ENCODE results near the gene TTC39C. TPM values are rescaled to one million over a fixed set of nuclear protein-coding genes. Genes with fewer than 3 reads are reported as not detected.

The TTC39C gene
- total and polyA plus RNA-seq, 2 donors = 12.6 to 29.9 TPM

DNA sequence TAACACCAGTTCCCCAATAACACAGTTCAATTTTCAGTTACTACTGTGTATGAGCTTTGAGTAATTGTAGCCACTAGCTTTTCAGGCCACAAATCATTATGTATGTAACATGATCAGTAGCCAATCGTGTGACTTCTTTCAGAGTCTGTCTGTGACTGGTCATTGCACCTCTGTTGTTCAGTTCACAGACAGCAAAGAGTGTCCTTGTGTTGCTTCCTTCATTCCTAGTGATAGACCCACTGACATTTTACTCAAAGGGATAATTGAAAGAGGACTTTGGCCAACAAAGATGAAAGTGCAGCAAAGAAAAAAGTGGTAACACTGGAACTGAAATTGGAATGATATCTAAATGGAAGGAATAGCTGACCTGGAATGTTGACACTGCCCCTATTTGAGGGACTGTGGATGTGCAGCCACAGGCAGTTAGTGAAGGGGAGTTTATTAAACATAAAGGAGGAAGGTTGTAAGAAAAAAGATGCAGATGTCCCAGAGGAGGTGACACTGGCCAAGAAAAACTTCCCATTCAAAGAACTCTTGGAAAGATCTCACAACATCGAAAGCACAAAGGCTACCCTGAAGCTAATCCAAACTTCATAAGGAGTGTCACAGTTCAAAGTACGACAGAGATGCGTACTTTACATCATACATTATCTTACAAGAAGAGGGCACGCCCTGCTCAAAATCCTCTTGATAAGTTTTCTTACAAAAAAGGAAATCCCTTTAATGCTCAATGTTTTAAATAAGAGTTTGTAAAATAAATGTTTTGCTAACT, 19.3 kb downstream of the TTC39C start:
- WGBS = 77% methylated on average over 5 of the region's 5 CpGs
- no peak overlapping the region for H3K4me3 ChIP-seq (ENCODE audit: low read depth, low read length)
- H3K4me1 ChIP-seq (ENCODE audit: insufficient read depth) = peaks cover 2% of the 10 kb centered on the region
- H3K36me3 ChIP-seq (ENCODE audit: insufficient read depth) = no peaks in the 10 kb centered on the region
- no peak for DNase-seq (ENCODE audit: extremely low spot score)
- H3K27ac ChIP-seq (ENCODE audit: low read depth) = no peak overlapping the region

DNA sequence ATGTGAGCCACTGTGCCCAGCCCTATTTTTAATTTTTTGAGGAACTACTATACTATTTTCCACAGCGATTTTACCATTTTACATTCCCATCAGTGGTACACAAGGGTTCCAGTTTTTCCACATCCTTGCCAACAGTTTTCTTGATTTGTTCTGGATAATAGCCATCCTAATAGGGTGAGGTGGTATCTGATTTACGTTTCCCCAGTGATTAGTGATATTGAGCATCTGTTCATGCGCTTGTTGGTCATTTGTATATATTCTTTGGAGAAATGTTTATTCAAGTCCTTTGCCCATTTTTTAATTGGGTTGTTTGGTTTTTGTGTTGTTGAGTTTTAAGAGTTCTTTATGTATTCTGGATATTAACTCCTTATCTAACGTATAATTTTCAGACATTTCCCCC, 20.8 kb downstream of the TTC39C start:
- no peak for DNase-seq (ENCODE audit: extremely low spot score)
- H3K27ac ChIP-seq (ENCODE audit: low read depth) = no peak overlapping the region
- 89% methylated on average over 4 of the region's 4 CpGs for WGBS

DNA sequence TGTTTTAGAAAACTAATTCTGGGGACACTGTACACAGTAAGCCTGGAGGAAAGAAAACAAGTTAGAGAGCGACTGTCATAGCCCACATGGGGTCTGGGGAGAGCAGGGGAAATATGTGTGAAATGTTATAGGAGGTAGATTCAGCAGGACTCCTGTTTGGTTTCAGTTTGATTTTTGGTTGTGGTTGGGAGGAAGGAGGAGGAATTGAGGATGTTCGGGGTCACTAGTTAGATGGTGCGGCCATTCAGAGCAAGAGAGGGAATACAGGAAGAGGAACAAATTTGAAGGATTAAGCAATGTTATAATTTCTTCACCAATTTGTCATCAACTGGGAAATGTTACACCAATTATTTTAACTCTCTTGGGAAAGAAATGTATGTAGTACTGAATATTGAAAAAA, 25.1 kb downstream of the TTC39C start:
- WGBS = 95% methylated on average over 3 of the region's 3 CpGs
- no peak overlapping the region for H3K4me3 ChIP-seq (ENCODE audit: low read depth, low read length)
- H3K27ac ChIP-seq (ENCODE audit: low read depth) = no peak overlapping the region
- no peaks in the 10 kb centered on the region for H3K36me3 ChIP-seq (ENCODE audit: insufficient read depth)
- no peak for DNase-seq (ENCODE audit: extremely low spot score)
- no peaks in the 10 kb centered on the region for H3K4me1 ChIP-seq (ENCODE audit: insufficient read depth)

More for the DNA sequence above, 20.8 kb downstream of the TTC39C start:
- Histone ChIP-seq H3K4me1 (ENCODE audit: insufficient read depth) (peaks cover 2% of the 10 kb centered on the region), H3K4me3 (ENCODE audit: low read depth, low read length) (no peak overlapping the region), H3K36me3 (ENCODE audit: insufficient read depth) (no peaks in the 10 kb centered on the region)

DNA sequence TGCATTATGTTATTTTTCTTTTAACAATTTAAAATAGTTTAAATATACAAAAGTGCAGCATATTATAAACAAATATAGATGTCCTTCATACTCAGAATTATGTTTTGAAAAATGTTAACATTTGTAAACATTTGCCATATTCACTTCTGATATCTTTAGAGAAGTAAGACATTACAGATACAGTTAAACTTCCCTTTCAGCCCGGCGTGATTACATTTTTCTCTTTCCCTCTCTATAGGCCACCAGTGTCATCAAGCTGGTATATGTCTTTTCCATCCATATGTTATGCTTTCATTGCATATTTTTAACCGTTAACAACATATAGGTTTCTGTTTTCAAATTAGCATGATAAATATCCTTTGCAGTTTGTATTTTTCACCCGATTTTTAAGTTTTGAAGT, 27.1 kb downstream of the TTC39C start:
- DNase-seq (ENCODE audit: extremely low spot score) = no peak
- Histone ChIP-seq H3K27ac (ENCODE audit: low read depth) (no peak overlapping the region), H3K4me1 (ENCODE audit: insufficient read depth) (no peaks in the 10 kb centered on the region), H3K36me3 (ENCODE audit: insufficient read depth) (no peaks in the 10 kb centered on the region), H3K4me3 (ENCODE audit: low read depth, low read length) (no peak overlapping the region)
- 91% methylated on average over 4 of the region's 4 CpGs for WGBS

DNA sequence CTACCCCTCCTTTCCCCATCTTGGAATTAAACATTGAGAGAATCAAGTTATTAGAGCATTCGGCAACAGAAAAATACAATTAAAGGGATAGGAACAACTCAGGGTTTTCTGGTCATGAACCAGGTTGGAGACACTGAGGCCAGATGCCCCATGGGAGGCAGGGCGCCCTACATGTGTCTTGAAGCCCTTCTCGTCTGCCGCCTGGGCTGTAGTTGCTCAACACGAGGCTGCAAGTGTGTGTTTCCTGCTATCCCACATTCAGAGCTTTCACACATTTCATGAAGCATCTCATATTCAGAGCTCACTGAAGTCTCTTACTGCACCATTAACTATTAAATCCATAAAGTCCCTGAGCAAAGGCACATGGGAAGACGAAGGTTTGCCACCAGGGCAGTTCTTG, 28.8 kb downstream of the TTC39C start:
- Histone ChIP-seq H3K27ac (ENCODE audit: low read depth) (no peak overlapping the region), H3K36me3 (ENCODE audit: insufficient read depth) (no peaks in the 10 kb centered on the region), H3K4me1 (ENCODE audit: insufficient read depth) (no peaks in the 10 kb centered on the region), H3K4me3 (ENCODE audit: low read depth, low read length) (no peak overlapping the region)
- no peak for DNase-seq (ENCODE audit: extremely low spot score)
- 91% methylated on average over 6 of the region's 6 CpGs for WGBS

DNA sequence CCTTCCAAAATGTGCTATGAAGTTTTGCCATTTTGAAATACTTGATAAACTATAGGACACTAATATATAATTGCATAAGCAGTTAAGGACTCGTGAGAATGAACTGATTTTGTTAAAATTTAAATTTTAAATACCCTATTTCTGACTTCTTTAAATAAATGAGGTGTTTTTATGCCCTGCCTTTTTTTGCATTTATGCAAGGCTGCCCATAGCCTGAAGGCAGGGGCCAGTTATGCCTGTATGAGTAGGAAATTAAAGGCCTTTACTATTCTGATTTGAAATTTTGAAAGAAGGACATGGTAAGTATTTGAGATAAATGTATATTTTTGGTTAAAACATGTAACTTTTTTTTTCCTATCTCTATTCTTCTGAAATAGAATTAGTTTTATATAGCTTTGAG, 33.7 kb downstream of the TTC39C start:
- peaks cover 2% of the 10 kb centered on the region for H3K4me1 ChIP-seq (ENCODE audit: insufficient read depth)
- H3K4me3 ChIP-seq (ENCODE audit: low read depth, low read length) = no peak overlapping the region
- H3K36me3 ChIP-seq (ENCODE audit: insufficient read depth) = no peaks in the 10 kb centered on the region
- no peak for DNase-seq (ENCODE audit: extremely low spot score)
- WGBS = 98% methylated on average over 1 of the region's 1 CpG
- H3K27ac ChIP-seq (ENCODE audit: low read depth) = no peak overlapping the region

DNA sequence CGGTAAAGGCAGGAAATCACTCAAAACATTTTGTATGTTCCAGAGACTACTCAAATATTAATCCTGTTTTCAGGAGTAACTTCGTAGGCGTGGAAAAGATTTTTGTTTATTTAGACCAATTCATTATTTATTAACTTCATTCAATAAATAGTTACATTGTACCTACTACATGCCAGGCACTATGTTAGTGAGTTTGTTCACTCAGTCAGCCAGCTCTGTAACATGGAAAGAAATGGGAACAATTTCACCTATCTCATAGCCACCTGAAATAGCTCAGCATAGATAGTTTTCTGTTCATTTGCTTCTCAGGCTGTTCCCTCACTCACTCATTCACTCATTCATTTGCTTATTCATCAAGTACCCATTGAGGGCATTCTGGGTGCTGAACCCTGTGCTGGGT, 34.6 kb downstream of the TTC39C start:
- Histone ChIP-seq H3K27ac (ENCODE audit: low read depth) (no peak overlapping the region), H3K4me3 (ENCODE audit: low read depth, low read length) (no peak overlapping the region), H3K36me3 (ENCODE audit: insufficient read depth) (no peaks in the 10 kb centered on the region), H3K4me1 (ENCODE audit: insufficient read depth) (peaks cover 2% of the 10 kb centered on the region)
- WGBS = 94% methylated on average over 3 of the region's 3 CpGs
- no peak for DNase-seq (ENCODE audit: extremely low spot score)

DNA sequence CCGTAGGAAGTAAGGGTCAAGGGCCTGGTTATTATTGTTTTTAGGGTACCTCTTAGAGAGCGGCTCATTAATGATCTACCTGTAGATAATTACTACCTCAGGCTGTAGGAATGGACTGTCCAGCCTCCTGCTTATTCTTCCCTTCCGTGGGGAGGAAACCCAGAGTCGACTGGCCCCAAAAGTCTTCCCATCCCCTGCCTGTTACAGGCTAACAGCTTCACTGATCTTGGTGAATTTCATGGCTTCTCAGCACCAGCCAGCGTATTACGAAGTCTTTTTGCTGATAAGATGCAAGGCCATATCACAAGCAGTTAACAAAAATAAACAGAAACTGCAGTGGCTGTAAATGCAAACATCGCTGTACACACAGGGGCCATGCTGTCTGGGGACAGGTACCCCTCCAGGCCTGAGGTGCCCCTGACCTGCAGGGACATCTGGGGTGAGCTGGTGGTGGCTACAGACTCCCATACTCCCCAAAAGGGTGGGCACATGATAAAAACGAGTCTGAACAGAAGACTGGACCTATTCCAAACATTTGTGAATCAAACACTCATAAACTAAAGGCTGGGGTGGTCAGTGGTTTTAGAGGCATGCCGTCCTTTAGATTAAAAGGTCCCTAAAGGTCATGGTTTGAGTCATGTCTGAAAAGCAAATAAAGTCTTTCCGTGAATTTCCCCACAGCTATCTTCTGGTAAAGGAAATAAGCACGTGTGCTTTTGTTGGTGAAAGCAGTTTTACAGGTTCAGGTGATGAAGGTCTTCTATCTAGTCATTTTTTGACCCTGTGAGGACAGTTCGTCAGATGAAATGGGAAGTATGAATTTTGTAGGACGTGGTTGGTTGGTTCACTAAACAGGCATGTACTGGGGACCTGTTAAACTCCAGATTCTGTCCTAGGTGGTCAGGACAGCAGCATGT, 36.7 kb downstream of the TTC39C start:
- H3K27ac ChIP-seq (ENCODE audit: low read depth) = peak overlapping the region; percentile 16
- H3K4me1 ChIP-seq (ENCODE audit: insufficient read depth) = peaks cover 2% of the 10 kb centered on the region
- H3K36me3 ChIP-seq (ENCODE audit: insufficient read depth) = no peaks in the 10 kb centered on the region
- H3K4me3 ChIP-seq (ENCODE audit: low read depth, low read length) = no peak overlapping the region
- DNase-seq (ENCODE audit: extremely low spot score) = no peak
- WGBS = 71% methylated on average over 13 of the region's 13 CpGs

DNA sequence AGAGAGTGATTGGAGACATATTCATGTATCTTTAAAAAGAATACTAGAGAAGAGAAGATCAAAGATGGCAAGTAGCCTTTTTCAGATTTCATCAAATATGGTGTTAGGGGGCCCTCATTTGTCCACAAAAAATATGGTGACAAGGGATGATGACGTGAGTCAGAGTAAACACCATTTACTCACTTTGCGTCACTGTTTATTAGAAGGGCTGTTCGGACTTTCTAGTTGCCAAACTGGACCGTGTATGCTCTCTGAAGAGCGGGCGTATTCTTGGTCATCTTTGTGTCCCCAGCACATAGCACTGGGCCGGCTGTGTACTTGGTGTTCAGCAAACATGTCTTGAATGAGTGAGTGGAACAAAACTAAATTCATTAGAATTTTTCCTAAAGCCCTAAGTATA, 37.5 kb downstream of the TTC39C start:
- Histone ChIP-seq H3K4me3 (ENCODE audit: low read depth, low read length) (no peak overlapping the region), H3K4me1 (ENCODE audit: insufficient read depth) (peaks cover 2% of the 10 kb centered on the region), H3K36me3 (ENCODE audit: insufficient read depth) (no peaks in the 10 kb centered on the region), H3K27ac (ENCODE audit: low read depth) (no peak overlapping the region)
- 88% methylated on average over 7 of the region's 7 CpGs for WGBS
- no peak for DNase-seq (ENCODE audit: extremely low spot score)

DNA sequence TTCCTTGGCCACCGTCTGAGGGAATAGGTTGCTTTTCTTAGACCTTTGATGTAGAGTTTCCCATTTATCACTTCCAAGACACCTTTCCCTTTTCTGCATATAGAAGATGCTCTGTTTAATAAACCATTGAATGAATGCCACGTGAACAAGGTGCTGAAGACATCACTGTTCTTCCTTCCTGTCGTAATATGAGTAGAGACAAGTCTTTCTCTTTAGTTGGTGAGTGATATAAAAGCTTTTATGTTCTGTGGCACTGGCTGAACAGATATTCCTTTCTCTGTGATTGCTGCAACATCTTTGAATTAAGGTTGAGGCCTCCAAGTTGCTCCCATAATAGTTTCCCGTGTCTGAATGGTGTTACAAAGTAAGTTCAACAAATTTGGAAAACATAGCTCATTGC, 38.7 kb downstream of the TTC39C start:
- Histone ChIP-seq H3K4me1 (ENCODE audit: insufficient read depth) (peaks cover 2% of the 10 kb centered on the region), H3K36me3 (ENCODE audit: insufficient read depth) (no peaks in the 10 kb centered on the region), H3K4me3 (ENCODE audit: low read depth, low read length) (no peak overlapping the region), H3K27ac (ENCODE audit: low read depth) (peak overlapping the region; percentile 2)
- 80% methylated on average over 4 of the region's 4 CpGs for WGBS
- no peak for DNase-seq (ENCODE audit: extremely low spot score)

DNA sequence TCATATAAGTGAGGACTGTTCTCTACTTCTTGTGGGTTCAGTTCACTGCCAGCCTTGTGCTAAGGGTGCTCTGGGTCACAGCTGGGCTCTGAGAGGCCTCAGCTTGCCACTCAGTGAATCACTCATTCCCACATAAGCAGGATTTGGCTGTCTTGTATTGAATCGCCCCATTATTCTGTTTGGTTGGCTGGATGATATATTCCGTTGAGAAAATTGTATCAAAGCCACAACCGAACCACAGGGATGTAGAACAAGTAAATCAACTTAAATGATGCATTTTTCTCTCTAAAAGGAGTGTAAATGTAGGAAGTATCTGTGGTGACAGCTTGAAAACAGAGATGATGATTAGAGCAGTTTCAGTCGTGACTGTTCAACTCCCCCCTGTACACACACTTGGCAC, 39.6 kb downstream of the TTC39C start:
- H3K36me3 ChIP-seq (ENCODE audit: insufficient read depth) = no peaks in the 10 kb centered on the region
- no peak overlapping the region for H3K4me3 ChIP-seq (ENCODE audit: low read depth, low read length)
- H3K27ac ChIP-seq (ENCODE audit: low read depth) = no peak overlapping the region
- peaks cover 2% of the 10 kb centered on the region for H3K4me1 ChIP-seq (ENCODE audit: insufficient read depth)
- DNase-seq (ENCODE audit: extremely low spot score) = no peak
- WGBS = 85% methylated on average over 4 of the region's 4 CpGs

DNA sequence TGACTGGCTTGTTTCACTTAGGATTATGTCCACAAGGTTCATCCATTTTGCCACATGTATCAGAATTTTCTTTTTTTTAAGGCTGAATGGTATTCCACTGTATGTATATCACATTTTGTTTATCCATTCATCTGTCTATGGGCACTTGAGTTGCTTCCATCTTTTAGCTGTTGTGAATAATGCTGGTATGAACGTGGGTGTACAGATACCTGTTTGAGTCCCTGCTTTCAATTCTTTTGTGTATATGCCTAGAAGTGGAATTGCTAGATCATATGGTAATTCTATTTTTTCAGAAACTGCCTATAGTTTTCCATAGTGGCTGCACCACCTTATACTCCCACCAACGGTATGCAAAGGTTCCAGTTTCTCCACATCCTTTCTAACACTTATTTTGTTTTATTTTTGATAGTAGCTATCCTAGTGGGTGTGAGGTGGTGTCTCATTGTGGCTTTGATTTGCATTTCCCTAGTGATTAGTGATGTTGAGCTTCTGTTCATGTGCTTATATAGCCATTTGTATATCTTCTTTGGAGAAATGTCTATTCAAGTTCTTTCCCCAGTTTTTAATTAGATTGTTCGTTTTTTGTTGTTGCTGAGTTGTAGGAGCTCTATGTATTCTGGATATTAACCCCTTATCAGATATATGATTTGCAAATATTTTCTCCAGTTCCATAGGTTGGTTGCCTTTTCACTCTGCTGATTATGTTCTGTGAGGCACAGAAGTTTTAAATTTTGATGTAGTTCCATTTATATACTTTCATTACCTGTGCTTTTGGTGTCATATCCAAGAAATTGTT, 40.7 kb downstream of the TTC39C start:
- Histone ChIP-seq H3K36me3 (ENCODE audit: insufficient read depth) (no peaks in the 10 kb centered on the region), H3K27ac (ENCODE audit: low read depth) (no peak overlapping the region), H3K4me3 (ENCODE audit: low read depth, low read length) (no peak overlapping the region), H3K4me1 (ENCODE audit: insufficient read depth) (peaks cover 2% of the 10 kb centered on the region)
- DNase-seq (ENCODE audit: extremely low spot score) = no peak
- WGBS = 68% methylated on average over 3 of the region's 3 CpGs

DNA sequence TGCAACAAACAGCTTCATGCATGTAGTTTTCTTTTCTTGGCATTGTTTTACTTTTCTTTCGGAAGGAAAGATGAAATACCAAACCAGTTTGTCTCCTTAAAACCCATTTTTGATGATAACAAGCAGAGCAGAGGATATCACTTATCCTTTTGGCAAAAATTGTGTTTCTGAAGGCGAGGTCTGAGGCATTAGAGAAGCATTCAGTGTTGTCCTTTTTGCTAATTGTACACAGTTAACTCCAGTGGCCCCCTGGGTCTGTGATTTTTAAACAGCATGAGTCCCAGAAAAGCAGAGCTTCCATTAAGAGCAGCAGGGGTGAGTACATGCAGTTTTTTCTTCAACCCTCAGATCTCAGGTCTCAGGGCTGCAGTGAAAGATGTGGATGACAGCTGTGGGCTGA, 41.3 kb downstream of the TTC39C start:
- Histone ChIP-seq H3K4me1 (ENCODE audit: insufficient read depth) (peaks cover 2% of the 10 kb centered on the region), H3K27ac (ENCODE audit: low read depth) (peak overlapping the region; percentile 38), H3K4me3 (ENCODE audit: low read depth, low read length) (no peak overlapping the region), H3K36me3 (ENCODE audit: insufficient read depth) (no peaks in the 10 kb centered on the region)
- WGBS = 39% methylated on average over 2 of the region's 2 CpGs
- no peak for DNase-seq (ENCODE audit: extremely low spot score)

Data from urinary bladder (tissue), 4 donors.